T-helper 2 cell treated with Interferon-gamma antibody and Interleukin-4, amounts not matched to agents 100 ng/mL and 5 ng/mL, for 36 hours (primary cell): ENCODE measurements around the gene INSM1. TPM values are rescaled to one million over a fixed set of nuclear protein-coding genes. Genes with fewer than 3 reads are reported as not detected.

ENCODE experiments used
- intact Hi-C: fragments of 100-400 bp; cut with micrococcal nuclease; formaldehyde crosslinking; loops from one replicate; pipeline ENCODE4 v1.15.1; 2023
- total RNA-seq: library from RNA; stranded (reverse); gene quantifications from 2 replicates; pipeline ENCODE4 v1.2.3, GENCODE V29; 2022

The INSM1 gene
- total RNA-seq, 1 donor from 2014 or later = 0.05 TPM

GRCh38 chr20:20393207-20394120 is 25.6 kb downstream of the INSM1 start:
- intact Hi-C loops = no loop called here

GRCh38 chr20:20395087-20395486 is 27.2 kb downstream of the INSM1 start:
- intact Hi-C loops = no loop called here

- intact Hi-C loops = no loop called here
These were observed 28.1 kb downstream of the INSM1 start for GRCh38 chr20:20395903-20396568.

- intact Hi-C loops = no loop called here
These were observed 28.9 kb downstream of the INSM1 start for GRCh38 chr20:20396794-20397193.

- intact Hi-C loops = no loop called here
These were observed 30.2 kb downstream of the INSM1 start for GRCh38 chr20:20398123-20398522.

- intact Hi-C loops = no loop called here
These were observed 31.9 kb downstream of the INSM1 start for GRCh38 chr20:20399531-20400500.

GRCh38 chr20:20401991-20402390 is 34.1 kb downstream of the INSM1 start:
- intact Hi-C loops = no loop called here

- intact Hi-C loops = no loop called here
These were observed 36.7 kb downstream of the INSM1 start for GRCh38 chr20:20404633-20405032.

- intact Hi-C loops = no loop called here
These were observed 37.7 kb downstream of the INSM1 start for GRCh38 chr20:20405623-20406022.

- intact Hi-C loops = no loop called here
These were observed 38.4 kb downstream of the INSM1 start for GRCh38 chr20:20406306-20406705.

GRCh38 chr20:20407891-20408805 is 40.2 kb downstream of the INSM1 start:
- intact Hi-C loops = no loop called here

- intact Hi-C loops = no loop called here
These were observed 41.4 kb downstream of the INSM1 start for GRCh38 chr20:20409331-20409730.

- intact Hi-C loops = no loop called here
These were observed 42.8 kb downstream of the INSM1 start for GRCh38 chr20:20410678-20411077.

GRCh38 chr20:20411402-20411801 is 43.5 kb downstream of the INSM1 start:
- intact Hi-C loops = no loop called here

- intact Hi-C loops = no loop called here
These were observed 43.9 kb downstream of the INSM1 start for GRCh38 chr20:20411836-20412235.

GRCh38 chr20:20412750-20413149 is 44.8 kb downstream of the INSM1 start:
- intact Hi-C loops = no loop called here

- intact Hi-C loops = no loop called here
These were observed 45.9 kb downstream of the INSM1 start for GRCh38 chr20:20413810-20414281.

- intact Hi-C loops = no loop called here
These were observed 46.8 kb downstream of the INSM1 start for GRCh38 chr20:20414640-20415220.

GRCh38 chr20:20415321-20415720 is 47.4 kb downstream of the INSM1 start:
- intact Hi-C loops = no loop called here
